ENCODE data around the gene TPP1.

The TPP1 gene

DNA sequence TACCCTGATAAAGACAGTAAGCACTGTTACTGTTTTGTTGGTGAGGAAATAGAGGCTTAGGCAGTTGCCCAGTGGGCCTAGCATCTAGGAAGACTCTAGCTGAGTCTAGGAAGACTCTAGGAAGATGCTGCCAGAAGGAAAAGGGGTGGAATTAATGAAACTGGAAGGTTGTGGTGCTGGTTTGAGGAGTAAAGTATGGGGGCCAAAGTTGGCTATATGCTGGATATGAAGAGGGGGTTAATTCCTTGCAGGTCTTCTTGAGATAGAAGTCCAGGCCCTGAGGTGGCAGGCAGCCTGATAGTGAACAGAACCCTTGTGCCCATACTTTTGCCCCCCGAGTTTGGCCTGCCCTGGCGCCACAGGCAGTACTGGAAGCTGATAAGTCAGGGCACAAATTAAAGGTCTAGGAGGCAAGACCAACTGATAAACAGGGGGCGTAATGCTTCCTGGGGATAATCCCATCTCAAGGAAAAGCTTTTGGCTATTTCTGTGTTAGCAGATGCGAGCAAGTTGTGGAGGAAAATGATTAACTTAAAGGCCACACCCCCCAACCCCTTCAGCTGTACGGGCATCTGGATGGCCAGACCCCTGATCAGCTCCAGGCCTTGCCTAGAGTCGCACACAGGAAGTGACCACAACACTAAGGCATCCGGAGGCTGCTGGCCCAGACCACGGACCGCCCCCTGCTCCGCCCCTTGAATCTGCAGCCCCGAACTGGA, 12.6 kb downstream of the TPP1 start:
- Histone ChIP-seq H3K27ac (ENCODE audit: low read length) (peak overlapping the region; percentile 52; the same call in 1 of the 2 replicates), H3K27me3 (replicated peaks; ENCODE audit: insufficient read depth, low read length) (no peaks in the 10 kb centered on the region), H3K4me2 (ENCODE audit: low read depth, low read length) (peak overlapping the region; percentile 85), H3K79me2 (ENCODE audit: low read length) (peaks cover 60% of the 10 kb centered on the region), H3K36me3 (replicated peaks; ENCODE audit: insufficient read depth, low read length) (no peaks in the 10 kb centered on the region), H3K9me3 (replicated peaks; ENCODE audit: insufficient read depth, low read length) (no peaks in the 10 kb centered on the region), H3F3A (ENCODE audit: insufficient read depth, low read length) (peaks cover 29% of the 10 kb centered on the region), H4K20me1 (ENCODE audit: insufficient read depth, low read length) (no peaks in the 10 kb centered on the region), H2AFZ (ENCODE audit: low read length) (peak overlapping the region; percentile 13; the same call in 1 of the 2 replicates), H3K9me2 (replicated peaks; ENCODE audit: insufficient read depth, low read length) (no peaks in the 10 kb centered on the region), H3K4me1 (ENCODE audit: low read length) (peaks cover 50% of the 10 kb centered on the region), H3K9ac (ENCODE audit: low read length) (peak overlapping the region; percentile 17; the same call in 1 of the 2 replicates), H3K4me3 (ENCODE audit: low read length) (no peak overlapping the region)
- TF ChIP-seq EZH2 (optimal IDR thresholded peaks at IDR 0.05; ENCODE audit: low read depth, low read length), result no peak
- no peak for TF ChIP-seq EZH2phosphoT487 (IDR thresholded peaks at IDR 0.05; ENCODE audit: low read length)
- TF ChIP-seq, protein P1, sequence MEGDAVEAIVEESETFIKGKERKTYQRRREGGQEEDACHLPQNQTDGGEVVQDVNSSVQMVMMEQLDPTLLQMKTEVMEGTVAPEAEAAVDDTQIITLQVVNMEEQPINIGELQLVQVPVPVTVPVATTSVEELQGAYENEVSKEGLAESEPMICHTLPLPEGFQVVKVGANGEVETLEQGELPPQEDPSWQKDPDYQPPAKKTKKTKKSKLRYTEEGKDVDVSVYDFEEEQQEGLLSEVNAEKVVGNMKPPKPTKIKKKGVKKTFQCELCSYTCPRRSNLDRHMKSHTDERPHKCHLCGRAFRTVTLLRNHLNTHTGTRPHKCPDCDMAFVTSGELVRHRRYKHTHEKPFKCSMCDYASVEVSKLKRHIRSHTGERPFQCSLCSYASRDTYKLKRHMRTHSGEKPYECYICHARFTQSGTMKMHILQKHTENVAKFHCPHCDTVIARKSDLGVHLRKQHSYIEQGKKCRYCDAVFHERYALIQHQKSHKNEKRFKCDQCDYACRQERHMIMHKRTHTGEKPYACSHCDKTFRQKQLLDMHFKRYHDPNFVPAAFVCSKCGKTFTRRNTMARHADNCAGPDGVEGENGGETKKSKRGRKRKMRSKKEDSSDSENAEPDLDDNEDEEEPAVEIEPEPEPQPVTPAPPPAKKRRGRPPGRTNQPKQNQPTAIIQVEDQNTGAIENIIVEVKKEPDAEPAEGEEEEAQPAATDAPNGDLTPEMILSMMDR (IDR thresholded peaks at IDR 0.05; ENCODE audit: low read length), result no peak
- peak; percentile 83 for DNase-seq

DNA sequence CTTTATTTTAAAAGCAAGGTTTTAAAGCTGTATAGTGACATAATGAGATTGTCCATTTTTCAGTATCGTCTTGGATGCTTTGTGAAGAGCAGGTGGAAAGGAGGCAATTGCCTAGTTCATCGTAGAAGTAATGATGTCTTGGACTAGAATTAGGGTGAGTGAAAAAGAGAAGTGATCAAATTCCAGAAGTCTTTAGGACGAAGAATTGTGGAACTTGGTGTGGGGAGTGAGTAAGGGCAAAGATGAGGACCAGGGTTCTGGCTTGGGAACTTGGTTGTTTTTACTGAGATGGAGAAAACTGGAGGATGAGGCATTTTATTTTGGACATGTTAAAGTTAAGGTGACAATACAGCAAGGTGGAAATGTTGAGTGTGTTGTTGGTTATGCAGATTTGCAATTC, 14.4 kb downstream of the TPP1 start:
- Histone ChIP-seq H3K9me3 (replicated peaks; ENCODE audit: insufficient read depth, low read length) (no peaks in the 10 kb centered on the region), H3K4me1 (ENCODE audit: low read length) (peaks cover 44% of the 10 kb centered on the region), H3K4me3 (ENCODE audit: low read length) (peak overlapping the region; percentile 96), H3K4me2 (ENCODE audit: low read depth, low read length) (peak overlapping the region; percentile 85), H3K9ac (ENCODE audit: low read length) (peak overlapping the region; percentile 66; the same call in 1 of the 2 replicates), H3F3A (ENCODE audit: insufficient read depth, low read length) (peaks cover 29% of the 10 kb centered on the region), H3K36me3 (replicated peaks; ENCODE audit: insufficient read depth, low read length) (peaks cover 10% of the 10 kb centered on the region; the same call in 1 of the 2 replicates), H3K79me2 (ENCODE audit: low read length) (peaks cover 66% of the 10 kb centered on the region), H2AFZ (ENCODE audit: low read length) (no peak overlapping the region), H3K9me2 (replicated peaks; ENCODE audit: insufficient read depth, low read length) (no peaks in the 10 kb centered on the region), H4K20me1 (ENCODE audit: insufficient read depth, low read length) (0 out of 2 replicates have a peak, but pooled peaks cover 6% of the 10 kb centered on the region), H3K27me3 (replicated peaks; ENCODE audit: insufficient read depth, low read length) (no peaks in the 10 kb centered on the region), H3K27ac (ENCODE audit: low read length) (peak overlapping the region; percentile 44; the same call in 1 of the 2 replicates)
- TF ChIP-seq, protein P1 (IDR thresholded peaks at IDR 0.05; ENCODE audit: low read length), result no peak
- TF ChIP-seq EZH2 (optimal IDR thresholded peaks at IDR 0.05; ENCODE audit: low read depth, low read length) (no peak), EZH2phosphoT487 (IDR thresholded peaks at IDR 0.05; ENCODE audit: low read length) (no peak)
- no peak for DNase-seq

DNA sequence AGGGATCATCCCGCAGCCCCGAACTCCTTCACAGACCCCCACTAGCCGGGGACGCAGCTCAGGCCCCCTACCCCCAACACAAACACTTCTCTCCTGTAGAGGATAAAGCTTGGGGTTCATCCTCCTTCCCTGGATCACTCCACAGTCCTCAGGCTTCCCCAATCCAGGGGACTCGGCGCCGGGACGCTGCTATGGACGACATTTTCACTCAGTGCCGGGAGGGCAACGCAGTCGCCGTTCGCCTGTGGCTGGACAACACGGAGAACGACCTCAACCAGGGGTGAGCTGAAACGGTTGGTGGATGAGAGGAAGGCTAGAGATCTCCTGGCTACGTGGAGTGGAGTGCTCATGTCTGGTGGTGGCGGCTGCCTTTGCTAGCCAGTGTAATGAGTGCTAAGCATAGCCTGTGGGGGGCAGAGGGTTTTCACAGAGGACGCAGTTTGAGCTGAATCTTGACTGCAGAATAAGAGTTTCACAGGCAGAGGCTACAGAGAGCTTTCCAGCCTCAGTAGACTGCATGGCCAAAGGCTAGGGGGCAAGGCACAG, 15.1 kb downstream of the TPP1 start:
- TF ChIP-seq EZH2phosphoT487 (IDR thresholded peaks at IDR 0.05; ENCODE audit: low read length), result no peak
- TF ChIP-seq EZH2 (optimal IDR thresholded peaks at IDR 0.05; ENCODE audit: low read depth, low read length), result no peak
- TF ChIP-seq, protein P1 (IDR thresholded peaks at IDR 0.05; ENCODE audit: low read length), result peak; percentile 34
- Histone ChIP-seq H3K4me2 (ENCODE audit: low read depth, low read length) (peak overlapping the region; percentile 85), H3K27me3 (replicated peaks; ENCODE audit: insufficient read depth, low read length) (no peaks in the 10 kb centered on the region), H4K20me1 (ENCODE audit: insufficient read depth, low read length) (peaks cover 6% of the 10 kb centered on the region; the same call in 1 of the 2 replicates), H3K9ac (ENCODE audit: low read length) (peak overlapping the region; percentile 66), H3F3A (ENCODE audit: insufficient read depth, low read length) (peaks cover 29% of the 10 kb centered on the region), H2AFZ (ENCODE audit: low read length) (peak overlapping the region; percentile 92), H3K9me3 (replicated peaks; ENCODE audit: insufficient read depth, low read length) (no peaks in the 10 kb centered on the region), H3K9me2 (replicated peaks; ENCODE audit: insufficient read depth, low read length) (no peaks in the 10 kb centered on the region), H3K4me1 (ENCODE audit: low read length) (peaks cover 44% of the 10 kb centered on the region), H3K4me3 (ENCODE audit: low read length) (peak overlapping the region; percentile 96), H3K27ac (ENCODE audit: low read length) (peak overlapping the region; percentile 44; the same call in 1 of the 2 replicates), H3K79me2 (ENCODE audit: low read length) (peaks cover 73% of the 10 kb centered on the region), H3K36me3 (replicated peaks; ENCODE audit: insufficient read depth, low read length) (peaks cover 10% of the 10 kb centered on the region; the same call in 1 of the 2 replicates)
- DNase-seq, result peak; percentile 61
